ENCODE measurements around the gene GTF2E1.

GTF2E1 gene

DNA sequence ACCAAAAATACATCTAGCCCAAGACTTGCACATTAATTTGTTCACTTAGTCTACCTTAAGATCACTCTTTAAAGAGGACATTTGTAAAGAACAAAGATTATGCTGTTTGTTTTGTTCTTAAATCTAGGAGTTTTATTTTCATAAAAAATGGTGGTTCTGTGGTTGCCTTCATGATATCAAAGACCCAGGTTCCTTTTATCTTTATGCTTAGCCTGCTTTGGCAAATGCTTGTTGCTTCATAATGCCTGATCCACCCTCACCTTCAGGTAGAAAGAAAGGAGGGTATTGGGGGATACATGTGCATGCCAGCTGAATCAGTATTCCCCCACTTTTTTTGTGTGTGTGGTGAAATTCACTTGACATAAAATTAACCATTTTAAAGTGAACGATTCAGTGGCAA lies 48.5 kb downstream of the GTF2E1 start:
- no peak for TF ChIP-seq CTCF (IDR thresholded peaks at IDR 0.05; ENCODE audit: low read depth, low read length)
- Histone ChIP-seq H3K9me3 (ENCODE audit: severe bottlenecking) (no peaks in the 10 kb centered on the region), H3K27me3 (ENCODE audit: insufficient read depth, low read depth, severe bottlenecking) (no peaks in the 10 kb centered on the region), H3K36me3 (no peaks in the 10 kb centered on the region), H3K27ac (no peak overlapping the region), H3K4me3 (ENCODE audit: low read depth, low read length) (no peak overlapping the region)
- no peak for DNase-seq

DNA sequence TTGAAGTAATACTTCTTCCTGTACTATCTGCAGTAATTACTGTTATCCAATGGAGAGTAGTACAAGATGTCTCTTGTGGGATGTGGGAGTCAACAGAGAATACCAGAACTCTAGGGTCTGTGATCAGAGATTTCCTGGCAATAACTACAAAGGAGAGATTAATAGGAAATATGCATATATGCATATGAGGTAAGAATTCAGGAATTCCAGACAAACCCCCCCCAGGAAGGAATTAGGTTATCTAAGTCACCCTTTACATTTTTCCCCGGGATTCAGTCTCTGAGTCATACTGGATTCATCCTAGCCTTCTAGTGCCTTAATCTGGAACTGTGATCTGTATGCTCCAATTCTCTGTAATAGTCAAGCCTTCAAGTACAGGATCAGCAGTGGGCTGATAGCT lies 49.4 kb downstream of the GTF2E1 start:
- DNase-seq = no peak
- no peak for TF ChIP-seq CTCF (IDR thresholded peaks at IDR 0.05; ENCODE audit: low read depth, low read length)
- Histone ChIP-seq H3K36me3 (no peaks in the 10 kb centered on the region), H3K4me3 (ENCODE audit: low read depth, low read length) (no peak overlapping the region), H3K9me3 (ENCODE audit: severe bottlenecking) (no peaks in the 10 kb centered on the region), H3K27me3 (ENCODE audit: insufficient read depth, low read depth, severe bottlenecking) (no peaks in the 10 kb centered on the region), H3K27ac (no peak overlapping the region)

- H3K27me3 ChIP-seq (ENCODE audit: insufficient read depth, low read depth, severe bottlenecking) = no peaks in the 10 kb centered on the region
- no peak overlapping the region for H3K4me3 ChIP-seq (ENCODE audit: low read depth, low read length)
- no peaks in the 10 kb centered on the region for H3K36me3 ChIP-seq
- H3K27ac ChIP-seq = no peak overlapping the region
- no peaks in the 10 kb centered on the region for H3K9me3 ChIP-seq (ENCODE audit: severe bottlenecking)
- DNase-seq = no peak
- TF ChIP-seq CTCF (IDR thresholded peaks at IDR 0.05; ENCODE audit: low read depth, low read length) = no peak
These were observed 51.1 kb downstream of the GTF2E1 start for GRCh38 chr3:120793601-120794000.

DNA sequence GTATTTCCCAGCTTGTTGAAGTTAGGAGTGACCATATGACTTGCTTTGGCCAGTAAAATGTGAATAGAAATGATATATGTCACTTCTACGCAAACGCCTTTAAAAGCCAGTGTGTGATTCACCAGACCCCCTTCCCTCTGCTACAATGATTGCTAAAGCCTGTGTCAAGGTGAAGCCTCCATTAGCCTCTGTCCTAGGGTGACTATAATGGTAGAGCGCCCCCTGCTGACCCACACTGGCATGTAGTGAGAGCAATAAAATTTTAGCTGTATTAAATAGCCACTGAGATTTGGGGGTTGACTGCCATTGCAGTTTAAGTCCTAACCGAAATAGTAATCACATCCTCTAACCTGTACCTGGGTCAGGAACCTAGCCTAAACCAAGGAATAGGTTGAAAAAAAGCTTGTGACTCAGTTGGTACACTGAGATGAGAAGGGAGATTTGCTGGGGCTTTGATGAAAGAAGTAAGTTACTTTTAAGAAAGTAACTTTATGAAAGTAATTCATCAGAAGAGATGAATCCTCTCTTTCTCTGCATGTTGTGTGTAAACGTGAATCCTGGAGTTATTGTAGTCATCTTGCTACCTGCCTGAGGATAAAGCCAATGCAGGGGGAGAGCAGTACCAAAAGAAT lies 52.6 kb downstream of the GTF2E1 start:
- Histone ChIP-seq H3K9me3 (ENCODE audit: severe bottlenecking) (no peaks in the 10 kb centered on the region), H3K36me3 (no peaks in the 10 kb centered on the region), H3K27ac (no peak overlapping the region), H3K27me3 (ENCODE audit: insufficient read depth, low read depth, severe bottlenecking) (no peaks in the 10 kb centered on the region), H3K4me3 (ENCODE audit: low read depth, low read length) (no peak overlapping the region)
- DNase-seq = peak; percentile 87
- peak; percentile 75 for TF ChIP-seq CTCF (IDR thresholded peaks at IDR 0.05; ENCODE audit: low read depth, low read length)

DNA sequence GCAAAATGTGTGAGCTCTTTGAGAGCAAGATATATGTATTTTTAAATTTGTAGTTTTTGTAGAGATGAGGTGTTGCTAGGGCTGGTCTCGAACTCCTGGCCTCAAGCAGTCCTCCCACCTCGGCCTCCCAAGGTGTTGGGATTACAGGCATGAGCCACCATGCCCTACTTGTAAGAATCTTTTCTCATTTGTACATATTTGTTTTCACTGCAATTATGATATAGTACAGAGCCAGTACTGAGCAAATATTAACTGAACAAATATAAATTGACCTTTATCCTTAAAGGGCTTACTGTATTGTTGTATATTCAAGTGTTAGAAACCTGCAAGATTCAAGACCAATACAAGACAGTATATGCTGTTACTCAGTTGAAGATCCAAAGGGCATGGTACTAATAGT lies 53.4 kb downstream of the GTF2E1 start:
- Histone ChIP-seq H3K9me3 (ENCODE audit: severe bottlenecking) (no peaks in the 10 kb centered on the region), H3K27ac (no peak overlapping the region), H3K36me3 (no peaks in the 10 kb centered on the region), H3K27me3 (ENCODE audit: insufficient read depth, low read depth, severe bottlenecking) (no peaks in the 10 kb centered on the region), H3K4me3 (ENCODE audit: low read depth, low read length) (no peak overlapping the region)
- no peak for TF ChIP-seq CTCF (IDR thresholded peaks at IDR 0.05; ENCODE audit: low read depth, low read length)
- no peak for DNase-seq

DNA sequence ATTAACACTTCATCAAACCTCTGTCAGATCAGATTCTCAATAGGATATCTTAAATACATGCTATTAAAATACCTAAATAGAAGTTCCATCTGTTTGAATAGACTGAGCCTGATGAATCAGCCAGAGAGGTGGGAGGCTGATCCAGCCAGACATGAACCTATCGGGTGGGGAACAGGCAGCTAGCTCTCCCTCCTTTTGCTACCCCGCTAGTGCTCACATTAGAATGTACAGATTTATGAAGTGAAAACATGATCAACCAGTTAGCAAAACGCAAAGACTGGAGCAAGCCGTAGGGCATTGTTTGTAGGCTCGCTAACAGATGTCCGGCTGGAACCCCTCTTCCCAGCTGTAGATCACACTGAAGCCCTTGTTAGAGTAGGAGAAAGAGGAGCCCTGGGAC lies 54.4 kb downstream of the GTF2E1 start:
- no peak for TF ChIP-seq CTCF (IDR thresholded peaks at IDR 0.05; ENCODE audit: low read depth, low read length)
- Histone ChIP-seq H3K36me3 (no peaks in the 10 kb centered on the region), H3K27me3 (ENCODE audit: insufficient read depth, low read depth, severe bottlenecking) (no peaks in the 10 kb centered on the region), H3K9me3 (ENCODE audit: severe bottlenecking) (no peaks in the 10 kb centered on the region), H3K27ac (no peak overlapping the region), H3K4me3 (ENCODE audit: low read depth, low read length) (no peak overlapping the region)
- no peak for DNase-seq
